OCI-LY3 (cell line): ENCODE data around the gene SPACA7.

Source experiments
- EZH2phosphoT487 ChIP-seq: fragments of 200-600 bp; shearing (Covaris generic); IDR thresholded peaks from 2 replicates; pipeline ENCODE4 v1.6.1; 2018; ENCODE audit warnings: antibody characterized with exemption, mixed run types, low read depth
- TF ChIP-seq, protein P1 (sequence below): fragments of 200-600, 300-600 bp; sonication (generic); IDR thresholded peaks from 2 replicates; pipeline ENCODE4 v1.5.1; 2014; ENCODE audit warnings: antibody characterized with exemption, low read length, low read depth

GRCh38 chr13:112392719-112393118 is 16.6 kb downstream of the SPACA7 start:
- TF ChIP-seq, protein P1, sequence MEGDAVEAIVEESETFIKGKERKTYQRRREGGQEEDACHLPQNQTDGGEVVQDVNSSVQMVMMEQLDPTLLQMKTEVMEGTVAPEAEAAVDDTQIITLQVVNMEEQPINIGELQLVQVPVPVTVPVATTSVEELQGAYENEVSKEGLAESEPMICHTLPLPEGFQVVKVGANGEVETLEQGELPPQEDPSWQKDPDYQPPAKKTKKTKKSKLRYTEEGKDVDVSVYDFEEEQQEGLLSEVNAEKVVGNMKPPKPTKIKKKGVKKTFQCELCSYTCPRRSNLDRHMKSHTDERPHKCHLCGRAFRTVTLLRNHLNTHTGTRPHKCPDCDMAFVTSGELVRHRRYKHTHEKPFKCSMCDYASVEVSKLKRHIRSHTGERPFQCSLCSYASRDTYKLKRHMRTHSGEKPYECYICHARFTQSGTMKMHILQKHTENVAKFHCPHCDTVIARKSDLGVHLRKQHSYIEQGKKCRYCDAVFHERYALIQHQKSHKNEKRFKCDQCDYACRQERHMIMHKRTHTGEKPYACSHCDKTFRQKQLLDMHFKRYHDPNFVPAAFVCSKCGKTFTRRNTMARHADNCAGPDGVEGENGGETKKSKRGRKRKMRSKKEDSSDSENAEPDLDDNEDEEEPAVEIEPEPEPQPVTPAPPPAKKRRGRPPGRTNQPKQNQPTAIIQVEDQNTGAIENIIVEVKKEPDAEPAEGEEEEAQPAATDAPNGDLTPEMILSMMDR = no peak
- no peak for TF ChIP-seq EZH2phosphoT487
